ENCODE measurements around the gene CLRN1.
"Not testable (repeated sequence)": the region's sequence is repeated elsewhere in the genome, so short reads cannot be mapped to it uniquely, and the experiment has no call there.

Gene CLRN1

GRCh38 chr3:150972366-150973071, at the start of gene CLRN1:
Gene CLRN1 (minus strand): TSS chr3:150972727. CDS start chr3:150972708, 19 bp downstream.
- no peak for DNase-seq

GRCh38 chr3:151016478-151016795, 43.9 kb upstream of the CLRN1 start:
- DNase-seq, result no peak

GRCh38 chr3:151015767-151016477, 43.4 kb upstream of the CLRN1 start:
- no peak for DNase-seq

- DNase-seq, result no peak
Measured at GRCh38 chr3:151015181-151015580, 42.7 kb upstream of the CLRN1 start.

- no peak for DNase-seq
Measured at GRCh38 chr3:151014501-151015018, 42.0 kb upstream of the CLRN1 start.

- DNase-seq, result no peak
Measured at GRCh38 chr3:151012753-151013152, 40.2 kb upstream of the CLRN1 start.

GRCh38 chr3:151011427-151011826, 38.9 kb upstream of the CLRN1 start:
- DNase-seq, result peak; percentile 74 to 86

GRCh38 chr3:151009981-151010380, 37.5 kb upstream of the CLRN1 start:
- DNase-seq, result no peak

GRCh38 chr3:151009430-151009829, 36.9 kb upstream of the CLRN1 start:
- DNase-seq, result no peak

- peak in 1 of 2 experiments; percentile 10 for DNase-seq
Measured at GRCh38 chr3:151008699-151009098, 36.2 kb upstream of the CLRN1 start.

GRCh38 chr3:151003768-151004134, 31.2 kb upstream of the CLRN1 start:
- no peak for DNase-seq

- DNase-seq, result no peak
Measured at GRCh38 chr3:151003029-151003767, 30.7 kb upstream of the CLRN1 start.

GRCh38 chr3:151002003-151002981, 29.8 kb upstream of the CLRN1 start:
- DNase-seq, result no peak

- no peak for DNase-seq
Measured at GRCh38 chr3:150998996-150999395, 26.5 kb upstream of the CLRN1 start.

- DNase-seq, result no peak
Measured at GRCh38 chr3:150996731-150997130, 24.2 kb upstream of the CLRN1 start.

GRCh38 chr3:150995510-150995909, 23.0 kb upstream of the CLRN1 start:
- no peak for DNase-seq

- DNase-seq, result no peak
Measured at GRCh38 chr3:150989208-150989607, 16.7 kb upstream of the CLRN1 start.

GRCh38 chr3:150988395-150988794, 15.9 kb upstream of the CLRN1 start:
- not testable (repeated sequence) for DNase-seq

GRCh38 chr3:150985711-150986110, 13.2 kb upstream of the CLRN1 start:
- DNase-seq, result no peak

- DNase-seq, result no peak
Measured at GRCh38 chr3:150984066-150984465, 11.5 kb upstream of the CLRN1 start.

GRCh38 chr3:150978566-150979148, 6.1 kb upstream of the CLRN1 start:
- DNase-seq, result no peak

- no peak for DNase-seq
Measured at GRCh38 chr3:150975992-150976368, 3.5 kb upstream of the CLRN1 start.
